ENCODE results near the gene TREML1.
"Not testable (repeated sequence)": the region's sequence is repeated elsewhere in the genome, so short reads cannot be mapped to it uniquely, and the experiment has no call there.

The TREML1 gene

GRCh38 chr6:41190791-41191190 lies 36.6 kb upstream of the TREML1 start:
- no peaks in the 10 kb centered on the region for H3K4me1 ChIP-seq (ENCODE audit: control insufficient read depth, insufficient read depth, low read length)
- peaks cover 11% of the 10 kb centered on the region for H3K9me3 ChIP-seq (ENCODE audit: control insufficient read depth, low read length)
- no peaks in the 10 kb centered on the region for H3K36me3 ChIP-seq (ENCODE audit: control insufficient read depth, insufficient read depth, low read length, severe bottlenecking)
- no peak overlapping the region for H3K9ac ChIP-seq (ENCODE audit: low read length)
- DNase-seq (ENCODE audit: low read depth): no peak
- H3K27me3 ChIP-seq (replicated peaks; ENCODE audit: control insufficient read depth, insufficient read depth, low read length): peaks cover 39% of the 10 kb centered on the region
- no peak overlapping the region for H3K4me3 ChIP-seq (ENCODE audit: low read length)

GRCh38 chr6:41189967-41190366 lies 35.8 kb upstream of the TREML1 start:
- Histone ChIP-seq H3K4me3 (ENCODE audit: low read length) (no peak overlapping the region), H3K36me3 (ENCODE audit: control insufficient read depth, insufficient read depth, low read length, severe bottlenecking) (no peaks in the 10 kb centered on the region), H3K4me1 (ENCODE audit: control insufficient read depth, insufficient read depth, low read length) (no peaks in the 10 kb centered on the region), H3K9me3 (ENCODE audit: control insufficient read depth, low read length) (peaks cover 11% of the 10 kb centered on the region), H3K9ac (ENCODE audit: low read length) (no peak overlapping the region), H3K27me3 (replicated peaks; ENCODE audit: control insufficient read depth, insufficient read depth, low read length) (peaks cover 46% of the 10 kb centered on the region)
- DNase-seq (ENCODE audit: low read depth): no peak

- not testable (repeated sequence) for H3K9ac ChIP-seq (ENCODE audit: low read length); DNase-seq (ENCODE audit: low read depth); H3K36me3 ChIP-seq (ENCODE audit: control insufficient read depth, insufficient read depth, low read length, severe bottlenecking); H3K4me1 ChIP-seq (ENCODE audit: control insufficient read depth, insufficient read depth, low read length); H3K4me3 ChIP-seq (ENCODE audit: low read length)
- Histone ChIP-seq H3K27me3 (replicated peaks; ENCODE audit: control insufficient read depth, insufficient read depth, low read length) (peaks cover 44% of the 10 kb centered on the region), H3K9me3 (ENCODE audit: control insufficient read depth, low read length) (peaks cover 11% of the 10 kb centered on the region)
Observed at GRCh38 chr6:41189046-41189445, 34.9 kb upstream of the TREML1 start.

- no peak for DNase-seq (ENCODE audit: low read depth)
- H3K9me3 ChIP-seq (ENCODE audit: control insufficient read depth, low read length): peaks cover 11% of the 10 kb centered on the region
Observed at GRCh38 chr6:41187924-41188886, 34.1 kb upstream of the TREML1 start.

GRCh38 chr6:41186031-41186562 lies 31.9 kb upstream of the TREML1 start:
- DNase-seq (ENCODE audit: low read depth): no peak
- Histone ChIP-seq H3K9me3 (ENCODE audit: control insufficient read depth, low read length) (peaks cover 11% of the 10 kb centered on the region), H3K27me3 (replicated peaks; ENCODE audit: control insufficient read depth, insufficient read depth, low read length) (peaks cover 38% of the 10 kb centered on the region), H3K9ac (ENCODE audit: low read length) (no peak overlapping the region), H3K4me3 (ENCODE audit: low read length) (no peak overlapping the region), H3K36me3 (ENCODE audit: control insufficient read depth, insufficient read depth, low read length, severe bottlenecking) (no peaks in the 10 kb centered on the region), H3K4me1 (ENCODE audit: control insufficient read depth, insufficient read depth, low read length) (no peaks in the 10 kb centered on the region)

More at GRCh38 chr6:41187924-41188886, 34.1 kb upstream of the TREML1 start:
- Histone ChIP-seq H3K4me3 (ENCODE audit: low read length) (no peak overlapping the region), H3K4me1 (ENCODE audit: control insufficient read depth, insufficient read depth, low read length) (no peaks in the 10 kb centered on the region), H3K36me3 (ENCODE audit: control insufficient read depth, insufficient read depth, low read length, severe bottlenecking) (no peaks in the 10 kb centered on the region), H3K27me3 (replicated peaks; ENCODE audit: control insufficient read depth, insufficient read depth, low read length) (peaks cover 42% of the 10 kb centered on the region), H3K9ac (ENCODE audit: low read length) (no peak overlapping the region)

- H3K27me3 ChIP-seq (replicated peaks; ENCODE audit: control insufficient read depth, insufficient read depth, low read length): peaks cover 44% of the 10 kb centered on the region
- no peak for DNase-seq (ENCODE audit: low read depth)
- no peak overlapping the region for H3K9ac ChIP-seq (ENCODE audit: low read length)
- no peaks in the 10 kb centered on the region for H3K4me1 ChIP-seq (ENCODE audit: control insufficient read depth, insufficient read depth, low read length)
- H3K4me3 ChIP-seq (ENCODE audit: low read length): no peak overlapping the region
- H3K9me3 ChIP-seq (ENCODE audit: control insufficient read depth, low read length): peaks cover 4% of the 10 kb centered on the region
- H3K36me3 ChIP-seq (ENCODE audit: control insufficient read depth, insufficient read depth, low read length, severe bottlenecking): no peaks in the 10 kb centered on the region
Observed at GRCh38 chr6:41184761-41185160, 30.6 kb upstream of the TREML1 start.

- DNase-seq (ENCODE audit: low read depth): peak; percentile 65
- no peaks in the 10 kb centered on the region for H3K36me3 ChIP-seq (ENCODE audit: control insufficient read depth, insufficient read depth, low read length, severe bottlenecking)
- peaks cover 42% of the 10 kb centered on the region for H3K27me3 ChIP-seq (replicated peaks; ENCODE audit: control insufficient read depth, insufficient read depth, low read length)
- no peak overlapping the region for H3K4me3 ChIP-seq (ENCODE audit: low read length)
- H3K4me1 ChIP-seq (ENCODE audit: control insufficient read depth, insufficient read depth, low read length): no peaks in the 10 kb centered on the region
- no peaks in the 10 kb centered on the region for H3K9me3 ChIP-seq (ENCODE audit: control insufficient read depth, low read length)
- H3K9ac ChIP-seq (ENCODE audit: low read length): no peak overlapping the region
Observed at GRCh38 chr6:41182069-41183034, 28.2 kb upstream of the TREML1 start.

- DNase-seq (ENCODE audit: low read depth): no peak
- H3K36me3 ChIP-seq (ENCODE audit: control insufficient read depth, insufficient read depth, low read length, severe bottlenecking): no peaks in the 10 kb centered on the region
- no peak overlapping the region for H3K4me3 ChIP-seq (ENCODE audit: low read length)
- H3K9ac ChIP-seq (ENCODE audit: low read length): no peak overlapping the region
- no peaks in the 10 kb centered on the region for H3K4me1 ChIP-seq (ENCODE audit: control insufficient read depth, insufficient read depth, low read length)
- H3K9me3 ChIP-seq (ENCODE audit: control insufficient read depth, low read length): no peaks in the 10 kb centered on the region
- H3K27me3 ChIP-seq (replicated peaks; ENCODE audit: control insufficient read depth, insufficient read depth, low read length): peaks cover 37% of the 10 kb centered on the region
Observed at GRCh38 chr6:41181566-41181965, 27.4 kb upstream of the TREML1 start.

- no peaks in the 10 kb centered on the region for H3K36me3 ChIP-seq (ENCODE audit: control insufficient read depth, insufficient read depth, low read length, severe bottlenecking)
- H3K27me3 ChIP-seq (replicated peaks; ENCODE audit: control insufficient read depth, insufficient read depth, low read length): peaks cover 33% of the 10 kb centered on the region
- no peaks in the 10 kb centered on the region for H3K4me1 ChIP-seq (ENCODE audit: control insufficient read depth, insufficient read depth, low read length)
- no peak overlapping the region for H3K4me3 ChIP-seq (ENCODE audit: low read length)
- H3K9ac ChIP-seq (ENCODE audit: low read length): no peak overlapping the region
- no peaks in the 10 kb centered on the region for H3K9me3 ChIP-seq (ENCODE audit: control insufficient read depth, low read length)
- no peak for DNase-seq (ENCODE audit: low read depth)
Observed at GRCh38 chr6:41179163-41179562, 25.0 kb upstream of the TREML1 start.

GRCh38 chr6:41177695-41178094 lies 23.5 kb upstream of the TREML1 start:
- Histone ChIP-seq H3K27me3 (replicated peaks; ENCODE audit: control insufficient read depth, insufficient read depth, low read length) (peaks cover 28% of the 10 kb centered on the region), H3K9ac (ENCODE audit: low read length) (no peak overlapping the region), H3K4me1 (ENCODE audit: control insufficient read depth, insufficient read depth, low read length) (no peaks in the 10 kb centered on the region), H3K36me3 (ENCODE audit: control insufficient read depth, insufficient read depth, low read length, severe bottlenecking) (no peaks in the 10 kb centered on the region), H3K9me3 (ENCODE audit: control insufficient read depth, low read length) (no peaks in the 10 kb centered on the region), H3K4me3 (ENCODE audit: low read length) (no peak overlapping the region)
- DNase-seq (ENCODE audit: low read depth): no peak

GRCh38 chr6:41177287-41177686 lies 23.1 kb upstream of the TREML1 start:
- Histone ChIP-seq H3K9me3 (ENCODE audit: control insufficient read depth, low read length) (no peaks in the 10 kb centered on the region), H3K36me3 (ENCODE audit: control insufficient read depth, insufficient read depth, low read length, severe bottlenecking) (no peaks in the 10 kb centered on the region), H3K4me3 (ENCODE audit: low read length) (no peak overlapping the region), H3K9ac (ENCODE audit: low read length) (no peak overlapping the region), H3K27me3 (replicated peaks; ENCODE audit: control insufficient read depth, insufficient read depth, low read length) (peaks cover 28% of the 10 kb centered on the region), H3K4me1 (ENCODE audit: control insufficient read depth, insufficient read depth, low read length) (no peaks in the 10 kb centered on the region)
- DNase-seq (ENCODE audit: low read depth): no peak
